OCI-LY7 (cell line): ENCODE results near the gene KCND3. TPM values are rescaled to one million over a fixed set of nuclear protein-coding genes. Genes with fewer than 3 reads are reported as not detected.

Source experiments
- BruUV-seq: library from RNA; stranded (reverse); fragments of 400-500 nt; replicated peaks from 2 replicates; lab custom pipeline; 2021; lab: Mats Ljungman, UMichigan
- CTCF ChIA-PET: fragments of 300-600 bp; sonication (Branson Sonifier 250); formaldehyde crosslinking; loops from one replicate; lab custom pipeline; 2022; ENCODE audit warnings: antibody characterized with exemption; ENCODE audit not compliant: unreplicated experiment; lab: Charles Lee
- POLR2A ChIA-PET: fragments of 300-600 bp; sonication (Branson Sonifier 250); formaldehyde crosslinking; loops from one replicate; lab custom pipeline; 2022; ENCODE audit warnings: antibody characterized with exemption; lab: Charles Lee
- DNase-seq: peaks from one replicate; pipeline ENCODE4 v3.0.0-alpha.2; 2015; ENCODE audit warnings: low spot score
- H2AFZ ChIP-seq: fragments of 200-600 bp; sonication (generic), shearing (Covaris generic); 2 replicates; pipeline ENCODE4 v1.6.1; 2014; ENCODE audit warnings: mild to moderate bottlenecking, antibody characterized with exemption, low read length, moderate library complexity
- H3K27ac ChIP-seq: fragments of 200-600 bp; sonication (generic); 2 replicates; pipeline ENCODE4 v1.5.1; 2014; ENCODE audit warnings: mixed run types, low read depth, mild to moderate bottlenecking, moderate library complexity, low read length, inconsistent platforms; ENCODE audit not compliant: poor library complexity, severe bottlenecking
- H3K36me3 ChIP-seq: fragments of 200-600 bp; sonication (generic); 2 replicates; pipeline ENCODE4 v1.6.1; 2014; ENCODE audit warnings: mild to moderate bottlenecking, antibody characterized with exemption, low read length, moderate library complexity, mixed read lengths; ENCODE audit not compliant: insufficient read depth
- H3K4me1 ChIP-seq: fragments of 200-600 bp; sonication (generic); 2 replicates; pipeline ENCODE4 v1.5.1; 2014; ENCODE audit warnings: mild to moderate bottlenecking, low read length; ENCODE audit not compliant: insufficient read depth, poor library complexity, severe bottlenecking
- H3K4me2 ChIP-seq: fragments of 200-600 bp; sonication (generic); 2 replicates; pipeline ENCODE4 v1.6.1; 2014; ENCODE audit warnings: mild to moderate bottlenecking, low read length
- H3K4me3 ChIP-seq: fragments of 200-600 bp; sonication (generic); 2 replicates; pipeline ENCODE4 v1.5.1; 2014; ENCODE audit warnings: mild to moderate bottlenecking, low read depth, low read length; ENCODE audit not compliant: poor library complexity, severe bottlenecking
- H3K79me2 ChIP-seq: fragments of 200-600 bp; sonication (generic); 2 replicates; pipeline ENCODE4 v1.6.1; 2016; ENCODE audit warnings: low read depth, mild to moderate bottlenecking, low read length, moderate library complexity, mixed read lengths; ENCODE audit not compliant: insufficient read depth
- H3K9me2 ChIP-seq: fragments of 200-600 bp; sonication (generic); 2 replicates; pipeline ENCODE4 v1.6.1; 2016; ENCODE audit warnings: mild to moderate bottlenecking, low read length, mixed read lengths; ENCODE audit not compliant: insufficient read depth
- H3K9me3 ChIP-seq: fragments of 200-600 bp; sonication (generic); 2 replicates; pipeline ENCODE4 v1.6.1; 2014; ENCODE audit warnings: mild to moderate bottlenecking, mixed run types, low read length, mixed read lengths
- H4K20me1 ChIP-seq: fragments of 200-600 bp; sonication (generic); 2 replicates; pipeline ENCODE4 v1.6.1; 2014; ENCODE audit warnings: mild to moderate bottlenecking, antibody characterized with exemption, low read length, moderate library complexity, mixed read lengths; ENCODE audit not compliant: insufficient read depth
- EZH2phosphoT487 ChIP-seq: fragments of 200-600 bp; sonication (generic); IDR thresholded peaks from 2 replicates; pipeline ENCODE4 v1.6.1; 2018; ENCODE audit warnings: low read depth, borderline replicate concordance, mild to moderate bottlenecking, mixed run types, antibody characterized with exemption, low read length, moderate library complexity, mixed read lengths
- intact Hi-C: fragments of 100-400 bp; cut with micrococcal nuclease; formaldehyde crosslinking; loops from one replicate; pipeline ENCODE4 v1.10.0; 2022; ENCODE audit not compliant: unreplicated experiment
- total RNA-seq, 2 experiments: library from RNA; depleted of rRNA in 1 of 2; stranded (reverse); fragments of >200 nt in 1 of 2; shearing (Covaris generic) in 1 of 2; gene quantifications; 2 replicates each; pipeline ENCODE4 v1.2.3, GENCODE V29; 2014 to 2022
- TF ChIP-seq, protein P1 (sequence below): fragments of 200-600 bp; sonication (generic); conservative IDR thresholded peaks from 2 replicates; pipeline ENCODE4 v1.5.1; 2014; ENCODE audit warnings: mild to moderate bottlenecking, antibody characterized with exemption, low read length, moderate library complexity, mixed read lengths

KCND3 gene
- total RNA-seq, 2 experiments from 2014 or later: not detected

DNA sequence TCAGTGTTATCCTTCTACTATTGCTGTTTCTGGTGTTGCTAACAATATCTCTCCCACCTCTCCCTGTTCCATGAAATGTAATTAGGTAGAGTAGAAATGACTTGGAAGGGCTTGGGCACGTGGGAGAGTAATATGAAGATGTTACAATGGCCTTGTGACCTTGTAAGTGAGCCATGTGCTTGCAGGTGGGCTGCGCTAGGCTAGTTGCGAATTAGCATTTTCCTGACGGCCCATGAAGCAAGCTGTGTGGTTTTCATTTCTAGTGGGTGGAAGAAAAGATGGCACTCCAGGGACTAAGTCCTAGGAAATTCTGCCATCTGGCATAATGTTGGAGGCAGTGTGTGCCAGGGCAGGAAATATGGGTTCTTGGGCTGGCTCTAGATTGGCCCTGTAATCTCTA lies 241.5 kb downstream of the KCND3 start:
- POLR2A ChIA-PET: interaction anchor here (1.6 kb wide), 1 partner anchor 10 kb away, joined by 9 read pairs; the partner anchor contains the start of gene INKA2
- Histone ChIP-seq H3K4me1 (peaks cover 50% of the 10 kb centered on the region), H3K4me2 (no peak overlapping the region), H3K9me2 (no peaks in the 10 kb centered on the region), H3K4me3 (no peak overlapping the region), H3K36me3 (no peaks in the 10 kb centered on the region), H3K79me2 (no peaks in the 10 kb centered on the region), H4K20me1 (no peaks in the 10 kb centered on the region), H3K9me3 (no peaks in the 10 kb centered on the region), H3K27ac (no peak overlapping the region), H2AFZ (no peak overlapping the region)
- BruUV-seq: no TSS peak
- CTCF ChIA-PET: interaction anchor here (0.8 kb wide), 1 partner anchor 236 kb away, joined by 5 read pairs; no protein-coding TSS in a partner anchor
- intact Hi-C loops: no loop called here
- no peak for DNase-seq
- TF ChIP-seq, protein P1, sequence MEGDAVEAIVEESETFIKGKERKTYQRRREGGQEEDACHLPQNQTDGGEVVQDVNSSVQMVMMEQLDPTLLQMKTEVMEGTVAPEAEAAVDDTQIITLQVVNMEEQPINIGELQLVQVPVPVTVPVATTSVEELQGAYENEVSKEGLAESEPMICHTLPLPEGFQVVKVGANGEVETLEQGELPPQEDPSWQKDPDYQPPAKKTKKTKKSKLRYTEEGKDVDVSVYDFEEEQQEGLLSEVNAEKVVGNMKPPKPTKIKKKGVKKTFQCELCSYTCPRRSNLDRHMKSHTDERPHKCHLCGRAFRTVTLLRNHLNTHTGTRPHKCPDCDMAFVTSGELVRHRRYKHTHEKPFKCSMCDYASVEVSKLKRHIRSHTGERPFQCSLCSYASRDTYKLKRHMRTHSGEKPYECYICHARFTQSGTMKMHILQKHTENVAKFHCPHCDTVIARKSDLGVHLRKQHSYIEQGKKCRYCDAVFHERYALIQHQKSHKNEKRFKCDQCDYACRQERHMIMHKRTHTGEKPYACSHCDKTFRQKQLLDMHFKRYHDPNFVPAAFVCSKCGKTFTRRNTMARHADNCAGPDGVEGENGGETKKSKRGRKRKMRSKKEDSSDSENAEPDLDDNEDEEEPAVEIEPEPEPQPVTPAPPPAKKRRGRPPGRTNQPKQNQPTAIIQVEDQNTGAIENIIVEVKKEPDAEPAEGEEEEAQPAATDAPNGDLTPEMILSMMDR: no peak
- TF ChIP-seq EZH2phosphoT487: no peak

DNA sequence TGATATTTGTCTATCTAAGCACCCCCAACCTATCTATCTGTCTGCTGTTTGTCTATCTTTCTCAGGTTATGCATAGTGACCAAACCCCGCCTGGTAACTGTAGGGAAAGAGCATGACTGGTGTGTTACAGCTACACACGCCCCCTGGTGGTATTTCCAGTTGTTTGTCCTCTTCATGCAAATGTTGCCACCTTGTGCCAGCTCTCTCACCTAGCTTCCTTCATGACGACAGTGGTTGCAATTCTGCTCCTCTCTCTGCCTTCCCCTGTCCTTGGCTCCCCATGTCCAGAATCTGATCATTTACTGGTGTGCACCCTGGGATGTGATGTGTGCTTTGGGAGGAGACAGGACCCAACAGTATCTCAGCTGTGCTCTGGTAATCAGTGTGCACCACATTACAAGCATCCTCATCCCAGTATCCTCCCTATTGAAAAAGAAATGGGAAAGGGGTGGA lies 242.2 kb downstream of the KCND3 start:
- POLR2A ChIA-PET: interaction anchor here (0.7 to 1.6 kb wide), 3 partner anchors 9 to 302 kb away, joined by 3 to 9 read pairs (median 3); partner anchors contain the start of gene INKA2
- TF ChIP-seq, protein P1: peak; percentile 82
- TF ChIP-seq EZH2phosphoT487: no peak
- intact Hi-C loops: no loop called here
- Histone ChIP-seq H3K9me3 (no peaks in the 10 kb centered on the region), H3K4me3 (no peak overlapping the region), H2AFZ (no peak overlapping the region), H4K20me1 (no peaks in the 10 kb centered on the region), H3K9me2 (no peaks in the 10 kb centered on the region), H3K4me1 (peaks cover 44% of the 10 kb centered on the region), H3K27ac (no peak overlapping the region), H3K36me3 (no peaks in the 10 kb centered on the region), H3K4me2 (no peak overlapping the region), H3K79me2 (no peaks in the 10 kb centered on the region)
- CTCF ChIA-PET: interaction anchor here (0.8 to 0.9 kb wide), 4 partner anchors 8 to 236 kb away, joined by 3 to 5 read pairs (median 4); partner anchors contain the start of gene INKA2
- BruUV-seq: no TSS peak
- peak; percentile 83 for DNase-seq

DNA sequence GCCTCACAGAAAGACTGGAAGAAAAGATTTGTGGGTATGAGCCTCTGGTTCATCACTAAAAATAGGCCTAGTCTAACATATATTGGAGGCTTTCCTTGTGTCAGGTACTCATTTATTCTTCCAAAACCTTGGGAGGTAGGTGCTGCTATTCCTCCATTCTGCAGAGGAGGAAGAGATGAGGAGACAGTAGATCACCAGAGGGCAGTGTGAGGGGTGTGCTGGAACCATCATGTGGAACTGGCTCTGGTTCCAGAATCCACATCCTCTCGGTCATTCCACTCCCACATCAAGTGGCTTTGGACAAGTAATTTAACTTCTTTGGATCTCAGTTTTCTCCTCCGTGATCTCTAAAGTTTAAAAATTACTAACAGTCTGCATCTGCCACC lies 242.9 kb downstream of the KCND3 start:
- Histone ChIP-seq H2AFZ (no peak overlapping the region), H3K4me3 (no peak overlapping the region), H3K36me3 (no peaks in the 10 kb centered on the region), H3K4me1 (peaks cover 37% of the 10 kb centered on the region), H3K4me2 (no peak overlapping the region), H3K79me2 (no peaks in the 10 kb centered on the region), H3K9me3 (no peaks in the 10 kb centered on the region), H3K9me2 (no peaks in the 10 kb centered on the region), H4K20me1 (no peaks in the 10 kb centered on the region), H3K27ac (no peak overlapping the region)
- ChIA-PET CTCF (interaction anchor here (0.8 to 0.9 kb wide), 3 partner anchors 8 to 32 kb away, joined by 3 to 4 read pairs (median 3); partner anchors contain the start of gene INKA2), POLR2A (interaction anchor here (0.7 to 1.6 kb wide), 3 partner anchors 9 to 301 kb away, joined by 3 to 9 read pairs (median 3); partner anchors contain the start of gene INKA2)
- TF ChIP-seq, protein P1: no peak
- no peak for TF ChIP-seq EZH2phosphoT487
- DNase-seq: no peak
- intact Hi-C loops: no loop called here
- BruUV-seq: no TSS peak
